H1 (cell line): ENCODE measurements around the gene ANKRD11. TPM values are rescaled to one million over a fixed set of nuclear protein-coding genes. Genes with fewer than 3 reads are reported as not detected.

Experiments
- CTCF ChIA-PET: fragments of 300-600 bp; sonication (Branson Sonifier 250); formaldehyde crosslinking; loops from one replicate; lab custom pipeline; 2021; ENCODE audit not compliant: partially characterized antibody; lab: Charles Lee
- POLR2A ChIA-PET: fragments of 300-600 bp; sonication (Branson Sonifier 250); formaldehyde crosslinking; loops from one replicate; lab custom pipeline; 2021; ENCODE audit warnings: inconsistent platforms; ENCODE audit not compliant: partially characterized antibody; lab: Charles Lee
- DNase-seq, 2 experiments: peaks; one replicate each; pipeline versions ENCODE4 v3.0.0 to v3.0.0-alpha.2; 2010 to 2022; ENCODE audit warnings: low spot score in 2 of 2, low read depth in 1 of 2, mixed read lengths in 1 of 2
- FAIRE-seq: peaks from 2 replicates; lab custom pipeline; 2011; peaks lifted over from hg19 to GRCh38; lab: Jason Lieb, UNC
- H2AFZ ChIP-seq: 2 replicates; pipeline ENCODE4 v1.8.1; 2012; ENCODE audit warnings: low read length, inconsistent platforms
- H2AK5ac ChIP-seq: 2 replicates; pipeline ENCODE4 v1.6.1; 2013; ENCODE audit warnings: low read depth, low read length
- H2BK120ac ChIP-seq: replicated peaks from 2 replicates; pipeline ENCODE3; 2013; ENCODE audit warnings: low read depth, low read length, inconsistent platforms
- H2BK12ac ChIP-seq: 2 replicates; pipeline ENCODE4 v1.6.1; 2013; ENCODE audit warnings: low read depth, low read length
- H2BK15ac ChIP-seq: 2 replicates; pipeline ENCODE4 v1.6.1; 2013; ENCODE audit warnings: low read length
- H2BK20ac ChIP-seq: 2 replicates; pipeline ENCODE4 v1.6.1; 2013; ENCODE audit warnings: low read length
- H2BK5ac ChIP-seq: 2 replicates; pipeline ENCODE4 v1.6.1; 2013; ENCODE audit warnings: low read depth, low read length
- H3K14ac ChIP-seq: 2 replicates; pipeline ENCODE4 v1.6.1; 2013; ENCODE audit warnings: inconsistent platforms; ENCODE audit not compliant: insufficient read length
- H3K18ac ChIP-seq: 2 replicates; pipeline ENCODE4 v1.6.1; 2013; ENCODE audit warnings: low read length; ENCODE audit errors: extremely low read depth
- H3K23ac ChIP-seq: 2 replicates; pipeline ENCODE4 v1.6.1; 2013; ENCODE audit warnings: inconsistent platforms; ENCODE audit not compliant: insufficient read length
- H3K23me2 ChIP-seq: 2 replicates; pipeline ENCODE4 v1.6.1; 2013; ENCODE audit warnings: low read depth, low read length
- H3K27ac ChIP-seq: 2 replicates; pipeline ENCODE4 v1.6.1; 2011; ENCODE audit warnings: low read depth, low read length, inconsistent platforms
- H3K27me3 ChIP-seq, 4 experiments: replicated peaks in 1 of 4; 1 replicate in 1 of 4; 2 replicates in 3 of 4; pipeline versions ENCODE4 v1.6.1 to v1.8.1; 2011 to 2013; ENCODE audit warnings: low read length in 3 of 4, mild to moderate bottlenecking in 3 of 4, inconsistent platforms in 2 of 4, mixed read lengths in 2 of 4, moderate library complexity in 1 of 4; ENCODE audit not compliant: control insufficient read depth in 3 of 4, insufficient read depth in 3 of 4; ENCODE audit errors: extremely low read depth in 1 of 4
- H3K36me3 ChIP-seq, 4 experiments: 2 replicates each; pipeline versions ENCODE4 v1.6.1 to v1.8.1; 2011 to 2013; ENCODE audit warnings: mild to moderate bottlenecking in 4 of 4, low read length in 3 of 4, moderate library complexity in 2 of 4, control low read depth in 1 of 4, inconsistent platforms in 1 of 4; ENCODE audit not compliant: insufficient read depth in 4 of 4, control insufficient read depth in 2 of 4
- H3K4ac ChIP-seq: replicated peaks from 2 replicates; pipeline ENCODE3; 2013; ENCODE audit warnings: low read length, low read depth, mixed read lengths, inconsistent platforms; ENCODE audit not compliant: insufficient read length
- H3K4me1 ChIP-seq, 4 experiments: replicated peaks in 1 of 4; 1 replicate in 1 of 4; 2 replicates in 3 of 4; pipeline versions ENCODE4 v1.6.1 to v1.8.1; 2011 to 2013; ENCODE audit warnings: low read length in 3 of 4, inconsistent platforms in 2 of 4, mixed read lengths in 1 of 4; ENCODE audit not compliant: insufficient read depth in 4 of 4, control insufficient read depth in 3 of 4
- H3K4me2 ChIP-seq, 2 experiments: 2 replicates each; pipeline versions ENCODE4 v1.6.1 to v1.8.1; 2011 to 2013; ENCODE audit warnings: low read depth in 2 of 2, low read length in 2 of 2, control low read depth in 1 of 2, inconsistent platforms in 1 of 2, mild to moderate bottlenecking in 1 of 2; ENCODE audit not compliant: insufficient read depth in 1 of 2
- H3K4me3 ChIP-seq, 4 experiments: fragments of 200-600, 300-600 bp in 1 of 4; sonication (generic), shearing (Covaris generic), sonication (Bioruptor Twin) in 1 of 4; 2 replicates each; pipeline versions ENCODE4 v1.5.1 to v1.8.1; 2011 to 2016; ENCODE audit warnings: low read length in 4 of 4, low read depth in 3 of 4, control low read depth in 2 of 4, inconsistent platforms in 2 of 4, mild to moderate bottlenecking in 2 of 4, mixed read lengths in 1 of 4, moderate library complexity in 1 of 4; ENCODE audit not compliant: insufficient read depth in 2 of 4; ENCODE audit errors: extremely low read depth in 1 of 4
- H3K56ac ChIP-seq: replicated peaks from 2 replicates; pipeline ENCODE3; 2013; ENCODE audit warnings: low read depth, mild to moderate bottlenecking, mixed read lengths, low read length, inconsistent platforms; ENCODE audit not compliant: insufficient read length
- H3K79me1 ChIP-seq: 2 replicates; pipeline ENCODE4 v1.6.1; 2013; ENCODE audit warnings: low read depth, low read length, control low read depth
- H3K79me2 ChIP-seq, 2 experiments: 2 replicates each; pipeline versions ENCODE4 v1.6.1 to v1.8.1; 2012 to 2013; ENCODE audit warnings: low read length in 2 of 2, mild to moderate bottlenecking in 2 of 2, inconsistent platforms in 1 of 2; ENCODE audit not compliant: insufficient read depth in 2 of 2, control insufficient read depth in 1 of 2
- H3K9ac ChIP-seq, 4 experiments: replicated peaks in 1 of 4; 1 replicate in 1 of 4; 2 replicates in 3 of 4; pipeline versions ENCODE4 v1.6.1 to v1.8.1; 2011 to 2013; ENCODE audit warnings: low read depth in 3 of 4, low read length in 3 of 4, control low read depth in 2 of 4, mild to moderate bottlenecking in 2 of 4, moderate library complexity in 2 of 4, inconsistent platforms in 1 of 4; ENCODE audit errors: extremely low read depth in 1 of 4
- H3K9me3 ChIP-seq, 2 experiments: 2 replicates each; pipeline versions ENCODE4 v1.6.1 to v1.8.1; 2012 to 2013; ENCODE audit warnings: mild to moderate bottlenecking in 2 of 2, moderate library complexity in 2 of 2, control low read depth in 1 of 2, inconsistent platforms in 1 of 2, low read depth in 1 of 2, low read length in 1 of 2, mixed read lengths in 1 of 2; ENCODE audit not compliant: insufficient read depth in 2 of 2
- H4K20me1 ChIP-seq, 2 experiments: replicated peaks in 1 of 2; 2 replicates each; pipeline versions ENCODE3 to v1.8.1; 2011 to 2013; ENCODE audit warnings: inconsistent platforms in 2 of 2, low read length in 2 of 2, mild to moderate bottlenecking in 1 of 2; ENCODE audit not compliant: insufficient read depth in 2 of 2, control insufficient read depth in 1 of 2
- H4K5ac ChIP-seq: 2 replicates; pipeline ENCODE4 v1.6.1; 2013; ENCODE audit warnings: low read length, low read depth, mixed read lengths, inconsistent platforms; ENCODE audit not compliant: insufficient read length
- H4K8ac ChIP-seq: 2 replicates; pipeline ENCODE4 v1.8.0; 2013; ENCODE audit warnings: mild to moderate bottlenecking, moderate library complexity, low read length, inconsistent platforms; ENCODE audit not compliant: insufficient read depth; ENCODE audit errors: extremely low read depth
- H4K91ac ChIP-seq: replicated peaks from 2 replicates; pipeline ENCODE3; 2013; ENCODE audit warnings: low read length, mixed read lengths, inconsistent platforms; ENCODE audit not compliant: insufficient read length
- EGR1 ChIP-seq: IDR thresholded peaks from 2 replicates; pipeline ENCODE4 v1.6.1; 2011; ENCODE audit warnings: low read depth, low read length, borderline replicate concordance
- EP300 ChIP-seq, 2 experiments: IDR thresholded peaks; 1 replicate in 1 of 2; 2 replicates in 1 of 2; pipeline ENCODE4 v1.6.1; 2011 to 2012; ENCODE audit warnings: low read depth in 2 of 2, low read length in 2 of 2, mild to moderate bottlenecking in 2 of 2, borderline replicate concordance in 1 of 2, inconsistent platforms in 1 of 2, moderate library complexity in 1 of 2
- EZH2 ChIP-seq: fragments of 200-600 bp; sonication (generic); IDR thresholded peaks from 2 replicates; pipeline ENCODE4 v1.7.1; 2012; ENCODE audit warnings: low read depth, mild to moderate bottlenecking, moderate library complexity, low read length, inconsistent platforms; ENCODE audit not compliant: severe bottlenecking
- JUN ChIP-seq: IDR thresholded peaks from 2 replicates; pipeline ENCODE4 v1.6.1; 2011; ENCODE audit warnings: low read depth, mild to moderate bottlenecking, improper control_type of control experiment, low read length
- KDM4A ChIP-seq: IDR thresholded peaks from one replicate; pipeline ENCODE4 v1.7.1; 2012; ENCODE audit warnings: low read depth, mild to moderate bottlenecking, moderate library complexity, low read length, inconsistent platforms; ENCODE audit not compliant: severe bottlenecking
- NRF1 ChIP-seq: IDR thresholded peaks from 2 replicates; pipeline ENCODE4 v1.6.1; 2011; ENCODE audit warnings: mild to moderate bottlenecking, low read depth, low read length, improper control_type of control experiment
- PHF8 ChIP-seq: fragments of 200-600 bp; sonication (generic); conservative IDR thresholded peaks from 2 replicates; pipeline ENCODE4 v1.7.1; 2012; ENCODE audit warnings: low read depth, mild to moderate bottlenecking, inconsistent platforms, low read length, moderate library complexity
- POU5F1 ChIP-seq: IDR thresholded peaks from 2 replicates; pipeline ENCODE4 v1.6.1; 2011; ENCODE audit warnings: low read depth, mild to moderate bottlenecking, low read length, moderate library complexity
- RBBP5 ChIP-seq: IDR thresholded peaks from 2 replicates; pipeline ENCODE4 v1.7.1; 2012; ENCODE audit warnings: low read depth, mild to moderate bottlenecking, inconsistent platforms, low read length, moderate library complexity, borderline replicate concordance
- RFX5 ChIP-seq: IDR thresholded peaks from 2 replicates; pipeline ENCODE4 v1.6.1; 2011; ENCODE audit warnings: low read depth, low read length, improper control_type of control experiment, borderline replicate concordance
- SIN3A ChIP-seq, 2 experiments: IDR thresholded peaks in 1 of 2; conservative IDR thresholded peaks in 1 of 2; 2 replicates each; pipeline ENCODE4 v1.6.1; 2011 to 2012; ENCODE audit warnings: low read length in 2 of 2, improper control_type of control experiment in 1 of 2, low read depth in 1 of 2, mild to moderate bottlenecking in 1 of 2
- SP1 ChIP-seq: IDR thresholded peaks from 2 replicates; pipeline ENCODE4 v1.6.1; 2011; ENCODE audit warnings: low read depth, low read length
- SP4 ChIP-seq: IDR thresholded peaks from 2 replicates; pipeline ENCODE4 v1.6.1; 2012; ENCODE audit warnings: low read length, inconsistent platforms
- TEAD4 ChIP-seq: IDR thresholded peaks from 2 replicates; pipeline ENCODE4 v1.6.1; 2012; ENCODE audit warnings: low read depth, low read length, inconsistent platforms, mixed read lengths
- WGBS, 2 experiments: shearing (Covaris generic) in 1 of 2; methylation state at CpG; one replicate each; pipeline versions ENCODE4 v1.1.6 to v1.1.7; 2013 to 2015; ENCODE audit warnings: low lambda C conversion rate in 2 of 2, mixed read lengths in 2 of 2, inconsistent platforms in 1 of 2, low coverage in 1 of 2, missing lambda C conversion rate in 1 of 2; ENCODE audit not compliant: insufficient replicate concordance in 2 of 2, insufficient coverage in 1 of 2, insufficient read length in 1 of 2; ENCODE audit errors: extremely low coverage in 1 of 2, missing lambda C conversion rate in 1 of 2; 5-methylcytosine and 5-hydroxymethylcytosine counted together
- polyA plus RNA-seq, 7 experiments: library from polyadenylated mRNA; depleted of rRNA in 3 of 7; stranded (reverse) in 5 of 7; unstranded in 2 of 7; fragments of >200 nt in 5 of 7; fragments of 200-250 nt in 2 of 7; gene quantifications; 1 replicate in 5 of 7; 2 replicates in 1 of 7; 4 replicates in 1 of 7; pipeline versions ENCODE4 v1.2.1 to v1.2.3, GENCODE V29; 2011 to 2013; ENCODE audit warnings: missing spikeins in 2 of 7, mixed read lengths in 2 of 7
- total RNA-seq: library from RNA; stranded (reverse); fragmentation: NEBNext Ultra II Directional; extraction: Animal tissue kit (Norgen Biotek cat#: 25700); gene quantifications from 2 replicates; pipeline ENCODE4 v1.2.1, GENCODE V29; 2021

Gene ANKRD11
- total and polyA plus RNA-seq, 2 of the 8 experiments (the other 6 are each of a cell fraction or from before 2014, with no cell fraction given): 46.5 to 142 TPM

- Histone ChIP-seq H3K27ac (no peak overlapping the region), H3K36me3 (peaks cover 7 to 64% (median 40%) of the 10 kb centered on the region in 4 experiments), H4K20me1 (peaks cover 11 to 13% of the 10 kb centered on the region in 2 experiments), H3K14ac (no peak overlapping the region), H3K4me3 (no peak overlapping the region), H4K8ac (no peak overlapping the region), H2BK15ac (no peak overlapping the region), H2BK12ac (no peak overlapping the region), H3K27me3 (no peaks in the 10 kb centered on the region), H2BK120ac (no peak overlapping the region), H3K23ac (no peak overlapping the region), H2AK5ac (no peak overlapping the region), H3K4me2 (no peak overlapping the region), H3K56ac (no peak overlapping the region), H3K4ac (no peak overlapping the region), H3K79me2 (peaks cover 0 to 5% of the 10 kb centered on the region in 2 experiments; a peak in 1 of 4 replicates), H4K5ac (no peak overlapping the region), H3K4me1 (no peaks in the 10 kb centered on the region), H3K18ac (no peak overlapping the region), H2BK5ac (no peak overlapping the region), H2AFZ (no peak overlapping the region), H3K9me3 (no peaks in the 10 kb centered on the region), H3K23me2 (no peaks in the 10 kb centered on the region), H3K79me1 (peaks cover 8% of the 10 kb centered on the region), H3K9ac (no peak overlapping the region), H2BK20ac (no peak overlapping the region), H4K91ac (no peak overlapping the region)
- CTCF ChIA-PET: interaction anchor here (1.2 to 4.3 kb wide), 3 partner anchors 9 to 15 kb away, joined by 5 to 28 read pairs (median 5); no protein-coding TSS in a partner anchor
- TF ChIP-seq POU5F1: no peak
- no peak for TF ChIP-seq KDM4A
- no peak for TF ChIP-seq SP1
- no peak for TF ChIP-seq EGR1
- no peak for TF ChIP-seq PHF8
- TF ChIP-seq JUN: no peak
- TF ChIP-seq SP4: no peak
- no peak for TF ChIP-seq NRF1
- no peak for TF ChIP-seq TEAD4
- no peak for TF ChIP-seq RFX5
- no peak for TF ChIP-seq EZH2
- no peak for TF ChIP-seq RBBP5
- no peak for TF ChIP-seq EP300 (IDR thresholded peaks at IDR 0.05; ENCODE audit: borderline replicate concordance in 1 of 2, low read depth in 2 of 2, low read length in 2 of 2)
- TF ChIP-seq SIN3A (conservative IDR thresholded peaks at IDR 0.05 in 1 of 2, IDR thresholded peaks at IDR 0.05 in 1 of 2; ENCODE audit: low read depth in 1 of 2, low read length in 2 of 2): no peak
- 93% methylated on average over 9 of the region's 9 CpGs; no CpG with 5 or more reads in 1 of the 2 experiments for WGBS, 2 experiments
- POLR2A ChIA-PET: interaction anchor here (0.7 to 3.0 kb wide), 6 partner anchors 9 to 287 kb away, joined by 3 to 8 read pairs (median 4); no protein-coding TSS in a partner anchor
- FAIRE-seq (no peak), DNase-seq (no peak)
These were observed 213.3 kb downstream of the ANKRD11 start for GRCh38 chr16:89277049-89277448.
